GM12873 (cell line): ENCODE results near the gene MAGI3.

Experiments used
- TF ChIP-seq, protein P1 (sequence below): IDR thresholded peaks from 2 replicates; pipeline ENCODE4 v1.5.1; 2012; ENCODE audit warnings: low read depth, mild to moderate bottlenecking, moderate library complexity, low read length, control low read depth; ENCODE audit not compliant: insufficient read depth; ENCODE audit errors: missing control alignments

The MAGI3 gene

DNA sequence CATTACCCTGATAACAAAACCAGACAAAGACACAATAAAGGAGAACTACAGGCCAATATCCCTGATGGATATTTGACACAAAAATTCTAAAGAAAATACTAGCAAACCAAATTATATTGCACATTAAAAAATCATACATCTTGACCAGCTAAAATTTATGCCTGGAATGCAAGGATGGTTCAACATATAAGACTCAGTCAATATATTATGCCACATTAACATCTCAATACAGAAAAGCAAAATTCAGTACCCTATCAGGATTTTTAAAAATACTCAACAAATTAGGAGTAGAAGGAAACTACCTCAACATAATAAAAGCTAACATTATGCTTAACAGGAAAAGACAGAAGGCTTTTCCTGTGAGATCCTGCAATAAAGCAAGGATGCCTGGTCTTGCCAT, 177.1 kb downstream of the MAGI3 start:
- TF ChIP-seq, protein P1, sequence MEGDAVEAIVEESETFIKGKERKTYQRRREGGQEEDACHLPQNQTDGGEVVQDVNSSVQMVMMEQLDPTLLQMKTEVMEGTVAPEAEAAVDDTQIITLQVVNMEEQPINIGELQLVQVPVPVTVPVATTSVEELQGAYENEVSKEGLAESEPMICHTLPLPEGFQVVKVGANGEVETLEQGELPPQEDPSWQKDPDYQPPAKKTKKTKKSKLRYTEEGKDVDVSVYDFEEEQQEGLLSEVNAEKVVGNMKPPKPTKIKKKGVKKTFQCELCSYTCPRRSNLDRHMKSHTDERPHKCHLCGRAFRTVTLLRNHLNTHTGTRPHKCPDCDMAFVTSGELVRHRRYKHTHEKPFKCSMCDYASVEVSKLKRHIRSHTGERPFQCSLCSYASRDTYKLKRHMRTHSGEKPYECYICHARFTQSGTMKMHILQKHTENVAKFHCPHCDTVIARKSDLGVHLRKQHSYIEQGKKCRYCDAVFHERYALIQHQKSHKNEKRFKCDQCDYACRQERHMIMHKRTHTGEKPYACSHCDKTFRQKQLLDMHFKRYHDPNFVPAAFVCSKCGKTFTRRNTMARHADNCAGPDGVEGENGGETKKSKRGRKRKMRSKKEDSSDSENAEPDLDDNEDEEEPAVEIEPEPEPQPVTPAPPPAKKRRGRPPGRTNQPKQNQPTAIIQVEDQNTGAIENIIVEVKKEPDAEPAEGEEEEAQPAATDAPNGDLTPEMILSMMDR = no peak

DNA sequence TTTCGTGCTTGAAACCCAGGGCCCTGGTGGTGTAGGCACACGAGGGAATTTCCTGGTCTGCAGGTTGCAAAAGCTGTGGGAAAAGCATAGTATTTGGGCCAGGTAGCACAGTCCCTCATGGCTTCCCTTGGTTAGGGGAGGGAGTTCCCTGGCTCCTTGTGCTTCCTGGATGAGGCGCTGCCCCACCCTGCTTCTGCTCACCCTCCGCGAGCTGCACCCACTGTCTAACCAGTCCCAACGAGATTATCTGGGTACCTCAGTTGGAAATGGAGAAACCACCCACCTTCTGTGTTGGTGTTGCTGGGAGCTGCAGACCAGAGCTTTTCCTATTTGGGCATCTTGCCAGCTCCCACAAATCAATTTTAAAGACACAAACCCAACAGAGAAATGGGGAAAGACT, 186.0 kb downstream of the MAGI3 start:
- TF ChIP-seq, protein P1 = no peak

DNA sequence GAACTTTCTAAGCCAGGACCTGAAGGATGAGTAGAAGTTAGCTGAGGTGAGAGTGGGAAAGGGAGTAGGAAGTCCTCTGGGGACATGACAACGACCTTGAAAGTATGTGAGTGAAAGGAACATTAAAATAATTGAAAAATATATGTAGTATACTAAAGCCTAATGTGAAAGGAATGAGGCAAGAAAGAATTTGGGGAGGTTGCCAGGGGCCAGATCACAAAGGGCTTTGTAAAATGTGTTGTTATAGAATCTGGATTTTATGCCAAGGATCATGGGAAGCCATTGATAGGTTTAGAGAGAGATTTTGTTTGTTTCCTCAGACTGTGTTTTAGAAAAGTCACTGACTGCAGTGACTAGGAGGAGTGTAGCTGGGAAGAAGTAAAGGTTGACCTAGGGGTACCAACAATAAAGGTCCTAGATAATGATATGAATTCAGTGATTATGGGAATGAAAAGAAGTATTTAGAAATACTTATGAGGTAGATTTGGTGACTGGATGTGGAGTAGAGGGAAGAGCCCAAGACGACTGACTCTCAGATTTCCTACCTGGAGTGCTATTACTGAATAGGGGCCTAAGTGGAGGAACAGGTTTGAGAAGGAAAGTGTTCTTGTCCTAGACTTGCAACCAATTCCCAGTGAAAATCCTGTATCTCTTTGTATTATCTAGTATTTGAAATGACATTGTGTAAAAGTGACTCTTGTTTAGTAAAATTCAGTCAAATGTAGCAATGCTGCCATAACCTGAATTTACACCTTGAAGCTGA, 189.1 kb downstream of the MAGI3 start:
- TF ChIP-seq, protein P1 = no peak

DNA sequence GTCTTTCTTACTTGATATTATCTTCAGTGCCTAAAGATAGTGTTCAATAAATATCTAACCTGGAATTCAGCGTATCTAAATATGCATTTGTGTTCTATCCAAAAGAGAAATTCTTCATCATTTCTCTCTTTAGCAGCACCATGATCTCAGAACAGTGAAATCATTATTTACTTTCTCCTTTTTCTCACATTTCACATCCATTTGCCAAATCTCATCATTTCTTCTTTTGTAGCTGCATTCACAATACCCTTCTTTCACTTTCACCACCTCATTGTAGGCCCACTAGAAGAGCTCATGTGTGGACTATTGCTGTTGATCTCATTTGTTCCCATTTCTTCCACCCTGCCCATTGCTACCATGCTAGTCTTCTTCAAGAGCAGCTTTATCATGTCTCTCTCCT, 191.0 kb downstream of the MAGI3 start:
- TF ChIP-seq, protein P1 = no peak

DNA sequence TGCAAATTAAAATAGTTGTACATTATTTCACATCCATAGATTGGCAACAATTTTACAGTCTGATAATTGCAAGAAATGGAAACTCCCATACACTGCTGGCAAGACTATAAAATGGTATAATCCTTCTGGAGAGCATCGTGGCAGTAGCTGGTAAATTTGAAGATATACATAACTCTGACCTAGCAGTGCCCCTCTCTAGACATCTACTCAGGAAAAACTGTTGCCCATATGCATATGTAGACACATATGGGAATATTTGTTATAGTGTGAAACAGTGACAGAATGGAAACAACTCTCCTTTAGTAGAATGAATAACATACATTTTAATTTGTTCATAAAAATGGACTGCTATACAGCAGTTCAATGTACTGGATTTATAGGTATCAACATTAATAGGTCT, 191.8 kb downstream of the MAGI3 start:
- TF ChIP-seq, protein P1 = no peak

DNA sequence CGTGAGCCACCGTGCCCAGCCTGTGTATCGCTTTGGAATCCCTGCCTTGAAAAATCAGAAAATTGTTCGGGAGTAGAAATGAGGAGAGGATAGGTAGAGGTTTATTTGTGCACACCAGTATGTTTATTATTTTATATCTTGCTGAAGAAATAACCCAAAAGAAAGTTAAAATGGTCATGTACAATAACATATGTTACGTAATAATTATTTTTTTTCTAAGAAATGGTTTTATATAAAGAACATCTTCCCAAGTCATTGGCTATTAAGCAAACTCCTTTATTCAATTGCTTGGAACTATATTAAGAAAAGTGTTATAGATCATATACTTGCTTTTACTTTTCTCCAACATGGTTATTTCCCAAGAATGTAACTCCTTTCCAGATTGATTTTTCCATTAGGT, 197.2 kb downstream of the MAGI3 start:
- TF ChIP-seq, protein P1 = no peak

DNA sequence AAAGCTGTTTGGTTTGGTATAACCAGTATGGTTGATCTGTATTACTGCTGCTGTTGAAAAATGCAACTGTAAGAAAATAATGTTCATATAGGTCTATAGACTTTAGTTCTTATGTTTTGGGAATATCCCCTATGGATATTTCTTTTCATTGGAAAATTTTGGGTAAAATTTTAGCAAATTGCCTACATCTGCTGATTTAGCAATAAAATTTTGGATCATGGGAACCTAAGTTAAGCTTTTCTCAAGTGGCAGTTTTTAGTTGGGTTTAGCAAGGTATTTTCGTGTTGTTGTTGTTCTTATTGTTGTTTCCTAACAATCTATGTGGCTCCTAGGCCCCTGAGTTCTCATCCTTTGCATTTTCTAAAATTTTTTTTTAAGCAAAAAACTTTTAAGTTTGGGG, 201.9 kb downstream of the MAGI3 start:
- TF ChIP-seq, protein P1 = no peak
